Measurements from ENCODE around the gene FBXO11.
"Not testable (repeated sequence)": the region's sequence is repeated elsewhere in the genome, so short reads cannot be mapped to it uniquely, and the experiment has no call there.

FBXO11 gene

DNA sequence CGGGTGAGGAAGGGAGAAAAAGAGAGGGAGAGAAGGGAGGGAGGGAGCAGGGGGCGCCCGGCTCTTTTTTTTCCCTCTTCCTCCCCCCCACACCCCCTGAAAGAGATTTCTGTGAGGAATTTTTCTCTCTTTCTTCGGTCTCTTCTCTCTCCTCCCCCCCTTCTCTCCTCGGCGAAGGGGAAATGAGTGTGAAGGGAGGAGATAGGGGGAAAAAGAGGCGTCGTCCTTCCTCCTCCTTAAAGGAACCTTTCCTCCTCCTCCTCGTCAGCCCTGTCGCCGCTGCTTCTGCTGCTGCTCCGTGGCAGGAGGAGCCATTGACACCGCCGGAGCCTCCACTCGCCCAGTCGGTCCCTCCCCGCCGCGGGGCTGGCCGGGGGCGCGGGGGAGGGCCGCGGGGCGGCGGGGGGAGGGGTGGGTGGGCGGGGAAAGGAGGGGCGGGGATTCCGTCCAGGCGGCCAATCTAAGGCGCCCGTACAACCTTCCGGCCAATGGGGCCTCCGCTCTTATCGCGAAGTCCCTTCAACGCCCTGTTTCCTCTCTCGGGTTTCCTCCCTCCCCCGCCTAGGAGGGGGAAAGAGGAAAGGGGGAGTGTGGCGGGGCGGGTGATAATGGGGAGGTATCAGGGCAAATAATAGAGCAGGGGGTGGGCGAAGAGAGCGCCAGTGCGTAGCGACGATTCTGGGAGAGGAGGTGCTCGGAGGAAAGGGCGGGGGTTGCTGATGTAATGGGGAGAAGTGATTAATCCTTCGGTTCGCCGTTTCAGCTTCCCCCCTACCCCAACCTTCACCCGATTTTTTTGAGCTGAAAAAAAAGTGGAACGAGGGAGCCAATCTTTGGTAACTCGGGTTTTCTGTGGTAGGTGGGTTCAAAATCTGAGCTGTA, at the start of gene FBXO11:
Gene FBXO11 (minus strand): TSS at position 342 of the 882 bp plus-strand sequence. CDS start 778 bp downstream, outside the sequence.
- DNase-seq = peak; percentile 85 to 99

DNA sequence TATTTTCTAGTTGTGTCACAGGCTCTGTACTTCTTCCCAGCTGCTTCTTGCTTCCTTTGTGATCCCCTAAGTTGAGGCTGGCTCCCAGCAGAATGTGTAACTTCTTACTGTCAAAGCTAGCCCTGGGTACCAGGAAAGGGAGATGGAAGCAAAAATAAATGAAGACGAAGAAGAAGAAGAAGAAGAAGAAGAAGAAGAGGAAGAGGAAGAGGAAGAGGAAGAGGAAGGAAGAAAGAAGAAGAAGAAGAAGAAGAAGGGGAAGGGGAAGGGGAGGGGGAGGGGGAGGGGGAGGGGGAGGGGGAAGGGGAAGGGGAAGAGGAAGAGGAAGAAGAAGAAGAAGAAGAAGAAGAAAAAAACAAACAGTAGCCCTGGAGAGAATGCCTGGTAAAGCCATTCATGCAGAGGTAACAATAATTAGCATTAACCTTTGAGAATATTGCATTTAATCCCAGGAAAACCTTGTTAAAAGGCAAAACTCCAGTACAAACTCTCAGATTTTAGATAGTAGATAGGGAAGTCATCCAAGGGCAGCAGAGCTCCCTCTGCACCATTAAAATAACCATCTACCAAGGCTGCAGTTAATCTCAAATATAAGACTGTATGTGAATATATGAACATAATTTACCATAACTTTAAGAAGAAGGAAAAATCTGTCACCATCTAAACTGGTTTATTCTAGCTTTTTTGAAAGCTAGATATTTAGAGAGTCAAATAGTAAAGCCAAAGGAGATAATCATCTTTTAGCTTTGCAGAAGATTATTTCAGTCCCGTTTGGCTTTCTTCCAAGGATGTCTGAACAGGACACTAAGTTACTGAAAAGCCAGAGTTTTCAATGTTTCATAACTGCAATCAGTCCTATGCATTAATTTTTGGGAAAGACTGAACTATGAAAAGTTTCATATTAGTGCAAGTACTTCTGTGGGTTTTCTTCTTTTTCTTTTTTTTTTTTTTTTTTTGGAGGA, 44.3 kb upstream of the FBXO11 start:
- DNase-seq = no peak

DNA sequence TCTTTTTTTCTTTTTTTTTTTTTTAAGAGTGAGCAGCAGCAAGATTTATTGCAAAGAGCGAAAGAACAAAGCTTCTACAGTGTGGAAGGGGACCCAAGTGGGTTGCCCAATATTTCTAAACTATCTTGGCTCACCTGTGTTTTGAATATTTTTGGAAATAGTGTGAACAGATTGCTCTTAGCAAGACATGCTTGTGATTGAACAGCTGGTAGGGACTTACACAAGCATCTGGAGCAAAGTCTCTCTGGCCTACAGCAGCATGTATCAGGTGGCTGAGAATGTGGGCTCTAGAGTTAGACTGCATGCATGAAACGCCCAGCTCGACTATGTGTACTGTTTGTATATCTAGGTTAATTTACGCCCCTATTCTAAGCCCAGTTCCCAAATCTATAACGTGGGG, 40.3 kb upstream of the FBXO11 start:
- no peak for DNase-seq

DNA sequence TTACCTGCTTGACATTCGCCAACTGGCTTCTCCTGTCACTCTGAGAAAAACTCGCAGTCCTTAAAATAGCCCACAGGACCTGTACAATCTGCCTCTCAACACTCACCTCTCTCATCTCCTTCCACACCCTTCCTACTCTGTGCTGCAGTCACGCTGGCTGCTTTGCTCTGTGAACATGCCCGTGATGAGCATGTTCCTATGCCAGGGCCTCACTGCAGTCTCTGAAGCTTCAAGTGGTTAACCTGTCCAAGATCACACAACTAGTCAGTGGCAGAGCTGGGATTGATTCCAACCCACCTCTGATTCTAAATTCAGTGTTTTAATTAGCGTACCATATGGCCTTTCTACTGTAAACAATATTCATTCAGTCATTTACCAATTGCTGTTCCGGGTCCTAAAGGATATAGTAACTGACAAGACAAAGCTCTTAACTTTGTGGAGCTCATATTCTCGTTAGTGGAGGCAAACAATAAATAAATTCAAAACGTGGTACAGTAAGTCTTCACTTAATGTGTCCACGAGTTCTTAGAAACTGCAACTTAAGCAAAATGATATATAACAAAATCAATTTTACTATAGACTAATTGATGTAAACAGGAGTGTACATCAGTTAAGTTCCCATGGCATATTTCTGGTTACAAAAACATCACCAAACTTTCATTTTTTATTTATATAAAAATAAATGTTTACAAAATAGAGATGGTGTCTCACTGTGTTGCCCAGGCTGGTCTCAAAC, 38.9 kb upstream of the FBXO11 start:
- no peak for DNase-seq

DNA sequence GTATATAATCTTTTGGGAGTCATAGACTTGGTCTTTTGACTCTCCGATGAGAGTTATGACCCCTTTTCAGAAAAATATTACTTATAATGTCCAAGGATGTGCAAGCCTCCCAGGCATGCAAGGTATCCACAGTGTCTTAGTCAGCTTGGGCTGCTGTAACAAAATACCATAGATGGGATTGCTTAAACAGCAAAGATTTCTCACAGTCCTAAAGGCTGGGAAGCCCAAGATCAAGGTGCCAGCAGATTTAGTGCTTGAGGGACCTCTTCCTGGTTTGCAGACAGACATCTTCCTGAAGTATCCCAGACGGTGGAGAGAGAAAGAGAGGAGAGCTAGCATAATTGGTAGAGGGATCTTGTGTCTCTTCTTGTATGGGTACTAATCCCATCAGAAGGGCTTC, 35.6 kb upstream of the FBXO11 start:
- DNase-seq = no peak

DNA sequence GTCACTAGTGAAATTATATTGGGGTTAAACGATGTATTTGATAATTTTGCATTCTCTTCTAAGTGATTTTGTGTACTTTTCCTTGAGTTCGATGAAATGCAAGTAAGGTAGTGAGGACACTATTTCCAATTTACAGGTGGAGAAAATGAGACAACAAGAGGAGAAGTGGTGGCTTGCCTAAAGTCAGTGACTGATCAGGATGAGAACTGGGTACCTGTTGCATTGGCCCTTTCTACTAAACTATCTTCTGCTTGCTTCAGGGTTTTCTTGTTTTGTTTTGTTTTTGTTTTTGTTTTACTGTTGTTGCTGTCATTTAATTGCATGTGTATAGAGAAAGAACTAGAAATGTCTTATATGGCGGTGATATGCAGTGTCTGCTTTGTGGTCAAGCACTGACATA, 31.4 kb upstream of the FBXO11 start:
- DNase-seq = no peak

DNA sequence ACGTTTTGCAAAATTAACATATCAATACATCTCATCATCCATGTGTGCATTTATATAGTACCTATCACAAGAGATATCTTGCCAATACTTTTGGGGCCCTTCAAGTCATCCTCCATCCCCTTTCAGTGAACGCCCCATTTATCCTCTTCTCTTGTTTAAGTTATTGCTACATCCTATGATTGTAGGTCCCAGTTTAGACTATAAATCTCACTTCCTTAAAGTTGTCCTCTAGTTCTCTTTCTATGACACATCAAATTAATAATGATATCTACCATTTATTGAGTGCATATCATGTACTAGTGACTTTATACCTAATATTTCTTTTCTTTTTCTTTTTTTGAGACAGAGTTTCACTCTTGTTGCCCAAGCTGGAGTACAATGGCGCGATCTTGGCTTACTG, 28.8 kb upstream of the FBXO11 start:
- DNase-seq = no peak

DNA sequence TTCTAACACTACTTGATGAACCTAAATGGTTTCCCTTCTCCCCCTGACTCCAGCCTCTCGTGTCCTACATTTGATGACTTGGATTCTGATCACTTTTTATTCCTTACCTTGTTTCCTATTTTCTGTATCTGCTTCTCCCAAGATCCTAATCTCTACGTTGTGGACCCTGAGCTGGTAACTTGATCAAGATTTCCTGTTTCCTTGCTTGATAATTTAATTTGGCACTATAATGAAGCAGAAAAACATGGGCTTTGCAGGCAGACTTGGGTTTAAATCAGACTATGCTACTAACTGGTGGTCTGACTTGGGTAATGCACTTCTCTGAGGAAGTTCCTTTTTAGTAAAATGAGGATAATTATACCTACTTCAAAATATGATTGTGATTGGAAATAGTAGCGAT, 11.7 kb upstream of the FBXO11 start:
- DNase-seq = no peak

DNA sequence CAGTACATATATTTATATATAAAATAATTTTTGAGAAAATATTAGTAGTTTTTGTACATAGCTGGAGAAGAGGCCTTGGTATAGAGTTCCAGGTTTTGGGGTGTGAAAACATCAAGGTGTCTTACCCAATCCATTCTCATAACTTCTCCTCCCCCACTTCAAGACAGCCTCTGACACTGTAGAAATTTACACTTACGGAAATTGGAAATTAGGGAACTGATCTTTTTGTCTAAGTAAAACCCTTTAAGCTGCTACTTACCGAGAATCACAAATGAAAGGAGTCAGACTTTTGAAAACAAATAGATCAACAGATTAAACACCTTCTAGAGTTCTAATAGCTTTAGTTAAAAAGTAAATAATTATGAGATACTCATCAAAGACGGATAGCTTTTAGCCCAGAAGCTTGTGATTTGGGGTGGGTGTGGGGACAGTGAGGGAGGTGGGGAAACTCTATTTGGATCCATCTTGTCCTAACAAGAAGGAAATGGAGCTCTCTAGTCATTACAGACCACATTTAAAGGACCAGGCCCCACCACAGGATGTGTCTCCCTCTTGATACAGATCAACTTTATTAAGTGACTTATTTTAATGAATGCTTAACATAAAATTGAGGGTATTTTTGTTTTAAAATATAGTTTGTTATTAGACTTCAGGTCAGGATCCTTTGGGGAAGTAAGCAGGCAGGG, 11.1 kb upstream of the FBXO11 start:
- DNase-seq = no peak

DNA sequence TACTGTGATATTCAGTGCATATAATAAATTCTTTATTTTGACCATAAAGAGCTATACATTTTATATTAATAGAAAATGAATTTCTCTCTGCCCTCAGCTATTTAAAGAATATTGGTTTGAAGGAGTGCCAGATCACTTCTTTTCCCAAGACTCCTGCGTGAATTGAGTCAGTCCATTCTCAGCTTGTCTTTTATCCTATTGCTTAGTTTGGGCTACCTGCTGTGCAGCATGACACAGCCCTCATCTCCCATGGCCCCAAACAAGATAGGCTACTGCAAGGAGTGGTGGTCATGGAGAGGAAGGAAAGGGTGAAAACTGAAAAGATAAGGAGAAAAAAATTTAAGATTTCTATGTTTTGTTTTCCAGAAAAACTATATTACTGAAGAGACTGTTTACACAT, 10.1 kb upstream of the FBXO11 start:
- no peak for DNase-seq

DNA sequence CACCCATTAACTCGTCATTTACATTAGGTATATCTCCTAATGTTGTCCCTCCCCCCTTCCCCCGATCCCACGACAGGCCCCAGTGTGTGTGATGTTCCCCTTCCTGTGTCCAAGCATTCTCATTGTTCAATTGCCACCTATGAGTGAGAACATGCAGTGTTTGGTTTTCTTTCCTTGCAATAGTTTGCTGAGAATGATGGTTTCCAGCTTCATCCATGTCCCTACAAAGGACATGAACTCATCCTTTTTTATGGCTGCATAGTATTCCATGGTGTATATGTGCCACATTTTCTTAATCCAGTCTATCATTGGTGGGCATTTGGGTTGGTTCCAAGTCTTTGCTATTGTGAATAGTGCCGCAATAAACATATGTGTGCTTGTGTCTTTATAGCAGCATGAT, 4.4 kb upstream of the FBXO11 start:
- not testable (repeated sequence) for DNase-seq

DNA sequence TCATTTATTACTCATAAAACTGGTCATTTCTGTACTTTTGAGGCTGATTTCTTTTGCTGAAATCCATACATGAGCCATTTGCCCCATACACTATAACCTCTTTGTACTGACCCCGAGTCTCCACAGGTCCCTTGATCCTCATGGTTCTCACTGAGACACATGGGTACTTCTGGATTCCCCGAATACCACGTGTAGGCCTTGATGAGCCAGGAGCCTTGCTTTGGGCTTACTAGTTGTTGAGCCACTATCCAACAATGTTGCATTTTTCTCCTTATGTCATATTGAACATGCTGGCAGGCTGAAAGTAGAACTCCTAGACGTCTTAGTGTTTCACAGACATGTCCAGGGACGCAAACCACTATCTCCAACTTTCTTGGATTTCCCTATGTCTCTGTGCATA, 2.4 kb upstream of the FBXO11 start:
- DNase-seq = no peak

DNA sequence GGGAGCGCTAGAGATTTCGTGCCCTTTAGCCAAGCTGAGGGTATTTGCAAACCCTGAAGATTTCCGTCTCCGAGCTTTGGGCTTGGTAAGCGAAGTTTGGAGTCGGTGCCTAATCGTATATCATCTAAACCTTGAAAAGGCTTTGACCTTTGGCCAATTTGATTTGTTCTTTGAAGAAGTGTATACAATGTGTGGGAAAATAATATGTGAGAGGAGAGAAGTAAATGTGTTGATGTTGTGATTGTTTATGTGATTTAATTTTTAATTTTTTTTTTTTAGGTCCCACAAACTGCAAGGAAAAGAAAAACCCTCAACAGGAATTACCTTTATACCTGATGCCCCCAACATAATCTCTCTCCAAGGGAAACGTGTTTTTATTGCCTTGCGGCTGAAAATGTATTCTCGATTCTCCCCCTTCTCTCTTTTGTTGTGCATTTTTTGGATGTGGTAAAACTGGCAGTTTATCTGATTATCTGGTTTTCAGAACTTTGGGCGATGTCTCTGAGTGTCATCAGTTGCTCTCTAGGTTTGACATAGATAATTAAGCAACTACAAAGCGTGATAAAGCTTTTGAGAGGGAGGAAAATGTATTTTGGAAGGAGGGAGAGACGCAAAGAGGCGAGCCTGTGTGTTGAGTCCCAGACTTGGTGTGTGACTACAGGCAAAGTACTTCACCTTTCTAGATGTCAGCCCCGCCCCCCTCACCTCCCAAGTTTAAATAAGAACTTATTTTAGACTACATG, 912 bp upstream of the FBXO11 start:
- peak; percentile 9 to 32 for DNase-seq

DNA sequence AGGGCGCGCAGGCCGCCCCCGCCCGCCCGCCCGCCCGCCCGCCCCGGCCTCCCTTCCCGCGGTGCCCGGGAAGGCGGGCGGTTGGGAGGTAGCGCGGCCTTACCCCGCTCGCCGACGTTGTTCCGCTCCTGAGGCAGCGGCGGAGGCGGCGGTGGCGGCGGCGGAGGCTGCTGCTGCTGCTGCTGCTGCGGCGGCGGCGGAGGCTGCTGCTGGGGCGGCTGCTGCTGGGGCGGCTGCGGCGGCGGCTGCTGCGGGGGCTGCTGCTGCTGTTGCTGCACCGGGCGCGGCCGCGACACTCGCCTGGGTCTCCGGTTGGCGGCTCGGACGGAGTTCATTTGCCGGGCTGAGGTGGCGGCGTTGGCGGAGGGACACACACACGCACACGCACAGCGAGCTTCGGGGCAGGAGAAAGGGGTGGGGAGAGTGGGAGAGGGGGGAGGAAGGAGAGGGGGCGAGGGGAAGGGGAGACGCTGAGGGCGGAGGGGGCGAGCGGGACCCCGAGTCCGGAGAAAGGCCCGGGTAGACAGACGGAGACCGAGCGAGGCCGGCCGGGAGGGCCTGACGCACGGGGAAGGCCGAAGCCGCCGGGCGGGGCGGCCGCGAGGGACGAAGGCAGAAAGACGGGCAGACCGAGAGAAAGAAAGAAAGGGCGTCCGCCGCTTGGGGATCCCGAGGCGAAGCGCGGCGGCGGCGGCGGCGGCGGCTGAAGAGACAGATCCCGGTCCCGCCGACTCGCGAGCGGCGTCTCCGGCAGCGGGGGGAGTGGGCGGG, 727 bp downstream of the FBXO11 start:
- DNase-seq = peak; percentile 59 to 66

DNA sequence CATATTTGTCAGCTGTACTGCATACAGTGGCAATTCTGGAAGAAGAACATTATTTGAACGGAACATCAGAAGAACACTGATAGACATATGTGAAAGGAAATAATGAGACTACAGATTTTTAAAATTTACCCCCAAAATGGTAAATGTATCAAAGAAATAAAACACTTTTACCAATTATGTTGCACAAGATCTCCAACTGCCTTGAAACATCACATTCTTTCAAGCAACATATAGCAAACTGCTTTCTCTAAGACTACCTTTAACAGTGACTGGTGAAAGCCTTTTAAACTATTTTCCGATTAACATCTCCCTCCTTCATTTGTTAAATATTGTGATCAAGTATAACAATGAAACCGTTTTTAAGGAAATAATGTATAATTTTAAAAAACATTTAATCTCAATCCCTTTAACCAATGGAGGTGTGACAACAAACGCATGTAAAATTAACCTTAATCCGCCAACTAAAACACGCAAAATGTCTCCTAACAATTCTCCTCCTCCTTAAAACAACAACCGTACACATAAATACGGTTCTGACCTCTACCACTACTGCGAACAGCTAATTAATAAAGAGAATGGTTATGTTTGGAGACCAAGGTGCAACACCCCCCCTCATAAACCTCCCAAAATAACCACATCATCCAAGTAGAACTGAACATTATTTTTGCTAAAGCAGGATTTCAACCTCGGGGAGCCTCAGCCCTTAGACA, 2.4 kb downstream of the FBXO11 start:
- no peak for DNase-seq

DNA sequence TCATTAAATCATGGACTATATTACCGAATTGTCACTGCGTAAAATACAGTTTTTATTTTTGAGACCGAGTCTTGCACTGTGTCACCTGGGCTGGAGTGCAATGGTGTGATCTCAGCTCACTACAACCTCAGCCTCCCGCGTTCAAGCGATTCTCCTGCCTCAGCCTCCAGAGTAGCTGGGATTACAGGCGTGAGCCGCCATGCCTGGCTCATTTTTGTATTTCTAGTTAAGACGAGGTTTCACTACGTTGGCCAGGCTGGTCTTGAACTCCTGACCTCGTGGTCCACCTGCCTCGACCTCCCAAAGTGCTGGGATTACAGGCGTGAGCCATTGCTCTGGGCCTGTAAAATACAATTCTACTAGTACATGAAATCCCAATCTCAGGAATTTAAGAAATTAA, 4.4 kb downstream of the FBXO11 start:
- DNase-seq = not testable (repeated sequence)

DNA sequence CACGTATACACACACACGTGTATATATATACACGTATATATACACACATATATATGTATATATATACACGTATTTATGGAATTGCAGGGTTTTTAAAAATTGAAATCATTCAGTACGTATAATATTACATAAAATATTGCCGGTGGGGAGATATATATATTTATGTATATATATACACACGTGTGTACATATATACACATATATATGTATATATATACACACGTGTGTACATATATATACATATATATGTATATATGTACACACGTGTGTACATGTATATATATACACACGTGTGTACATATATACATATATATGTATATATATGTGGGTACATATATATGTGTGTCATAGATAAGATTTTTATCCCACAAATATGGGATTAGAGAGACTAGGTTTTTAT, 5.4 kb downstream of the FBXO11 start:
- no peak for DNase-seq

DNA sequence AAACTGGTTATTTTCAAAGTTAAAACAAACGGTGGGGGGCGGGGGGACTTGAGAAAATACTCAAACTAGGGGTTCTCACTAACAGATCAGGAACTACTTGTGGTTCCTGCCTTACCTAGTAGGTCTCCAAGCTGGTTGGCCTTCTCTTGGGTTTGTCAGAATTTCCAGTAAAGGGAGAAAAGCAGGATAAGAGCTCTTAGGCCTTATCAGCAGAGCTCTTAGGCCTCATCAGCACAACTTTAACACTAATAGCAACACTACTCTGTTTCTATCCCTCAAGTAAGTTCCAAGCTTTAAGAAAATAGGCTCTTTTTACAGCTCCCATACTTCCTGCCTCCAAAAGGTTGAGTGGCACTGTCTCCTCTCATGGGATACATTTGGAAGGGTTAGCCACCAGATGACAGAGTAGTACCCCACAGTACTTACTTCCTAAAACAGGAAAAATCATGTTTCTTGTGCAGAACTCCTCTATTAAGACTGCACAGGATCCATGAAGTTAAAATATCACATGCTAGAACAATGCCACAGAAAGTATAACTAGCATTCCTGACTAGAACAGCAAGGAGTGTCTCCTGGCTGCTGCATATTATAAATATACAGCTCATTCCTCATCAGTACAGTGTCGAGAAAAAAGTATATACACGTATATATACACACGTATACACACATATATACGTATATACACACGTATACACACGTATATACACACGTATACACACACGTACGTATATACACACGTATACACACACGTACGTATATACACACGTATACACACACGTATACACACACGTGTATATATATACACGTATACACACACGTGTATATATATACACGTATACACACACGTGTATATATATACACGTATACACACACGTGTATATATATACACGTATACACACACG, 6.1 kb downstream of the FBXO11 start:
- no peak for DNase-seq
